SHP77 (cell line): ENCODE data around the gene SLC16A1.

ENCODE experiments used
- DNase-seq, 2 experiments: peaks; one replicate each; lab custom pipeline; 2025; lab: John Stamatoyannopoulos, UW

SLC16A1 gene

DNA sequence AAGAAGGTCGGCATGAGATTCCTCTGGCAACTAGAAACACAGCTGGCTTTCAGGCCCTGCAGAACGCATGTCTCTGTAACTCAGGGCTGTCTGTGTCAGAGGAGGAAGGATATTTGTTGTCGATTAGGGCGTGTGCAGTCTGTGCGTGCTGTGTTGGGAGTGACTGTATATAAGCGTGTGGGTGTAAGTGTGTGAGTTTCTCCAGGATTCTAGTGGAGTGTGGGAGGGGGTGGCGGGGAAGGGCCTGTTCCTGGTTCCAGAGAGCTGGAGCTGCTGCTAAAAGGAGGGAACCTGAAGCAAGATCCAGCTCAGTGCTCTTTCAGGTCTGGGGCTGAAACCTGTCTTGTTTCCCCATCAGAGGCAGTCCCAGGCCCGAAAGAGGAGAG, 74.3 kb downstream of the SLC16A1 start:
- DNase-seq = no peak

DNA sequence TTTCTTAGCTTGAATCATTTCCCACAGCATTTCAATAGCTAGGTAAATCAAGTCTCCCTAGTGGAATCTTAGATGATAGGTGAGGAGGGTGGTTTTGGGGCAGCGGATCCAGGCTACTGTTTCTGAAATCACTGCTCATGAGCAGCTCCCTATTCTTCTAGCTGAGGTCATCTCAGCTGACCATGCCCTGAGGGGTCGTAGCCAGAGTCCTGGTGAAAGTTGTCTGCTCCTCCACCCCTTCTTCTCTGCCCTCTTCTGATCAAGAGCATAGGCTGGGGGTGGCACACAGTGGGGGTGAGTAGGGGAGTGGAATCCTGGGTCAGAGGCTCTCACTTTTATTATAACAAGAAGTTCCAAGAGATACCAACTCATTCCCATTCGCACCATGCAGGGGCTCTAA, 76.2 kb downstream of the SLC16A1 start:
- no peak for DNase-seq

DNA sequence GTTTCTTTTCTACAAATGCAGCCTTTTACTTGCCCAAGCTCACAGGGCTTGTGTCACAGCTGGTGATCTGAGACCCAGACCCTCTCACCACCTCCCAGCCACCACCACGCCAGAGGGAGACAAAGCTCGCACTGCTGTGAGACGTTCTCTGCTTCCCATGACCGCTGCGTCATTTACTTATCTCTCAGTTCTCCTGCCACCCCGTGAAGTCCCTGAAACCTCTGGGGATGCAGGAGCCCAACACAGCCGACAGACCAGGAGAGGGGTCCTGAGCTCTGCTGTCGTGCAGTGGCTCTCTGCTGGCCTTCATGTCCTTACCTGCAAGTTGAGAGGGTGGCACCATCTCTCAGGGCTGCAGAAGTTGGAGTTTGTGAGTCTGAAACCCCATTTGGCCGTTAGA, 77.7 kb downstream of the SLC16A1 start:
- no peak for DNase-seq

DNA sequence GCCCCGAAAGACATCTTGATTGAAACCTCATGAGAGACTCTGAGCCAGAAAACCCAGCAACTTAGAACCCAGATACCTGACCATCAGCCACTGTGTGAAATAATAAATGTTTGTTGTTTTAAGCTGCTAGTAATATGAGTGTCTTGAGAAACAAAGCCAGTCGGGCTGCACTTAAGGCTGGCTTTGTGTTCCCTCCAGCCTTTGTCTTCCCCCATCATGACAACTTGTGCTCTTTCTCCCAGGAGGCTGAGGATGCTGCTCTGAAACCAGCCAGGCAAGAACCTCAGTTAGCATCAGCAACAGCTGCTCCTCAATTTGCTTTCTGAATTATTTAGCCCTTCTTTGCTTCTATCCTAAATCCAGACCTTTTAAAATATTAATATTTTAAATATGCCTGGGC, 78.2 kb downstream of the SLC16A1 start:
- DNase-seq = no peak

DNA sequence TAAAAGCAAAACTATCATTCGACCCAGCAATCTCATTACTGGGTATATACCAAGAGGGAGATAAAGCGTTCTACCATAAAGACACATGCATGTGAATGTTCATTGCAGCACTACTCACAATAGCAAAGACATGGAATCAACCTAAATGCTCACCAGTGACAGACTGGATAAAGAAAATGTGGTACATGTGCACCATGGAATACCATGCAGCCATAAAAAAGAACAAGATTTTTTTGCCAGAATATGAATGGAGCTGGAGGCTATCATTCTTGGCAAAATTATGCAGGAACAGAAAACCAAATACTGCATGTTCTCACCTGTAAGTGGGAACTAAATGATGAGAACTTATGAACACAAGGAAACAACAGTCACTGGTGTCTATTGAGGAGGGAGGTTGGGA, 79.7 kb downstream of the SLC16A1 start:
- no peak for DNase-seq

DNA sequence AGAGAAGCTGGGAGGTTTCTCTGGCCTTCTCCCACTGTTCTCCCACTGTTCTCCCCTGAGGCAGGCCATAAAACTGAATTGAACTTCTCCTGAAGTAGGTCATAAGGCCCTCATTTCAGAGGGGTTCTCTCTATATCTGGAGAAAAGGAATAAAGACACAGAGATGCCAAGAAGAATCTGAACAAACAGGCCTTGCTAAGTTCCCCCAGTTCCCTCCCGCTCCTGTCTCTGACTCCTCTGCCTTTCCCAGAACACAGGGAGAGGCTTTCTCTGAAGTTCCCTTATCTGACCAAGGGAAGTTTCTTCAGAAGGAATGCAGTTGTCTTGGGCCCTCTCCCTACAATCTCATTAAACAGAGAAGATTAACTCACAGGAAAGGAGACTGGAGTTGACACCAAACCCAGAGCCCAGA, 83.4 kb downstream of the SLC16A1 start:
- no peak for DNase-seq

DNA sequence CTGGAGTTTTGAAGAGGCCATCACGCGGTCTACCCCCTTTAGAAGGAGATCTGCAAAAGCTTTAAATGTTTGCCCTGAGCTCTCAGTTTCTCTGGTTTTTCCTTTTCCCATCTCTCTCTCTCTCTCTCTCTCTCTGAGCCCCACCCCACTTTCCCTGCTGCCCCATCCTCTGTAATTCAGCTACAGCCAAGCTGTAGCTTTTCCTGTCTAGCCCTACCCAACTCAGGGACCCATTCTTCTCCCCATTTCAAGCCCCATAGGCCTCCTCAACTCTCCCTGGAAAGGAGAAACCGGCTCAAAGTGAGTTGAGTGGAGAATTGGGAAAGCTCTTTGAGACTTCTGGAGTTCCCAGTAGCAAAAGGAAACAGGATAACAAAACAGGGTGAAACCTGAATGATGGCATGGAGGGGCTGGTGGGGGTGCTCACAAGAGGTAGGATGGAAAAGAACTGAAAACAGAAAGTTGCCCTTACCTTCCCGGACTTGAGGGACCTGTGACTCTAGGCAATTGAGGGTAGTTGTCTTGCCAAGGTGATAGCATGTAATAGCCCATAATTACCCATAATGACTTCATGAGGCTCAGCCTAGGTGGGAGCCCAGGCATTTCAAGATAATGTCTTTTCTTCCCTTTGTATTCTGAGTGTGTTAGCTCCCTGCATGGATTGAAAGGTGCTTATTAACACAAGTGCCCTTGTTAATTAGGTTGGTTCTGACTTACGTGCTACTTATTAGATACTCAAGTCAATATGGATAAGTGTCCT, 84.9 kb downstream of the SLC16A1 start:
- no peak for DNase-seq

DNA sequence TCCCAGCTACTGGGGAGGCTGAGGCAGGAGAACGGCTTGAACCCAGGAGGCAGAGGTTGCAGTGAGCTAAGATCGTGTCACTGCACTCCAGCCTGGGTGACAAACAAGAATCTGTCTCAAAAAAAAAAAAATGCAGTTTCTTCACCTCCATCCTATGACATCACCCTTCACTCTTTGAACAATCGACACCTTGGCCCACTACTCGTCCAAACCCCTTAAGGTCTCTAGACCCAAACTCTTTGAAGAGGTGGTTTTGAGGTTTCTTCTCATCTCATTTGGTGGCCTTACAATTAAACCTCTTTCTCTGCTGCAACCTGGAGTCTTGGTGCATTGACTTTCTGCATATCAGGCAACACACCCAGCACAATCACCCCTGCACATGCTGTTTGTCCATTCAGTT, 86.1 kb downstream of the SLC16A1 start:
- no peak for DNase-seq

DNA sequence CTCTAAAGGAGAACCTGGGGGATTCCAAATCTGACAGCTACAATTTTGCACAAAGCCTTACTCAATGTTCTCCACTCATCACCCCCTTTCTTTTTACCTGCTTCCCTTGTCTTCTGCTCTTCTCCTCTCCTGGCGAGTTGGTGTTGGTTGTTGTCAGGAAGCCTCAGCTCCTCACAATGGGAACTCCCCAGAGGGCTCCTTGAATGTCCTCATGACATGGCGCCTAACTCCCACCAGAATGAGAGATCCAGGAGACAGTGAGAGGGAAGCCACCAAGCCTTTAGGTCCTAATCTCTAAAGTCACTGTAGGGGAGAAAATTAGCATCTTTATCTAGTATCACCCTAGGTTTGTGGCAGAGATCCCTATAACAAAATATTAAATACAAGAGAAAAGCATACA, 87.8 kb downstream of the SLC16A1 start:
- no peak for DNase-seq

DNA sequence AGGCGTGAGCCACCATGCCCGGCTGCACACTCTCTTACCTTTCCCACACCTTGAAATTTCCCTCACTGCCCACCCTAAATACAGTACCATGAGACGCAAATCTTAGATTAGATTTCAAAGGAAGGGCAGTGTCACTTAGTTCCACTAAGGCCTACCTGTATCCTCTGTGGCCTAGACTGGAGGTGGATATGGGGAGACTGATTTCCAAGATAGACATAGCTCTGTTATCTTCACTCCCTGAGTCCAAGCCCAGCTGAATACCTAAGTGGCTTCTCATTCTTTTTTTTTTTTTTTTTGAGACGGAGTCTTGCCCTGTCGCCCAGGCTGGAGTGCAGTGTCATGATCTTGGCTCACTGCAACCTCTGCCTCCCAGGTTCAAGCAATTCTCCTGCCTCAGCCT, 89.0 kb downstream of the SLC16A1 start:
- no peak for DNase-seq

DNA sequence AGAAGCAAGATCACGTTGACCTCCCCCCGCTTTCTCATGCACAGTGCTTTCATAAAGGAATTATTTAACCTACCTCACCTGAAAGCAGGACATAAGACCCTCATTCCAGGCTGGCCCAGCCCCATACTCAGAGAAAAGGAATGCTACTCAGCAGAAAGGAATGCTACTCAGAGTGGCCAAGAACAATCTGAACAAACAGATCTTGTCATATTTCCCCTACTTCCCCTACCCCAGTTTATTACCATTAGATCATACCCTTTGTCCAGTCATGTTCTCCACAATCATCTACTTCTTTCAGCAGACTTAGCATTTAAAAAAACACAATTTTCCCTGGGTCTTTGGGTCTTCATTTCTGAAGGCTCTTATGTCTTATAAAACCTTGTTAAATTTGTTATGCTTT, 89.8 kb downstream of the SLC16A1 start:
- no peak for DNase-seq

DNA sequence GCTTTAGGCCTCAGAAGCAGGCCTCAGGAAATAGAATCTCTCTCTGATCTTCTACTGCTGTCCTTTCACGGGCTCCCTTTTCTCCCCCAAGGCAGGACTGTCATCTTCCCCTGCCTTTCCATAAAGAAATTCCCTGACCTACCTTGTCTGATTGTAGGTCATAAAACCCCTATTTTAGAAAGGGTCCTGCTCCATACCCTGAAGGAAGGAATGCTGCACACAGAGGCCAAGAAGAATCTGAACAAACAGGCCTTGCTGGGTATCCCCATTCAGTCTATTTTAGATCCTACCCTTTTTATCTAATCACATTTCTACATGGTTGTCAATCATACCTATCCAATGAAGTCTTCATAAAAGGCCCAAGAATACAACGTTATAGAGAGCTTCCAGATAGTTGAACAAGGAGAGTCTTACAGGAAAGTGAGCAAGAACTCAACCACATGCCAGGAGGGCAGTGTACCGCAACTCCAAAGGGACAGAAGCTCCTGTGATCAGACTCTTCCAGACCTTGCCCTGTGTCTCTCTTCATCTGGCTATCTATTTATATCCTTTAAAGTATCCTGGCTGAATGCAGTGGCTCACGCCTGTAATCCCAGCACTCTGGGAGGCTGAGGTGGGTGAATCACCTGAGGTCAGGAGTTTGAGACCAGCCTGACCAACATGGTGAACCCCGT, 93.1 kb downstream of the SLC16A1 start:
- no peak for DNase-seq
